HG02642 (cell line): ENCODE measurements around the gene TEAD1.
"Not testable (repeated sequence)": the region's sequence is repeated elsewhere in the genome, so short reads cannot be mapped to it uniquely, and the experiment has no call there.

Experiments used
- ATAC-seq: cut with Tn5 transposase; IDR thresholded peaks from one replicate; pipeline ENCODE4 v1.9.1; 2021; ENCODE audit warnings: mild to moderate bottlenecking; ENCODE audit not compliant: unreplicated experiment, poor library complexity

The TEAD1 gene

GRCh38 chr11:12877508-12877907 lies 203.3 kb downstream of the TEAD1 start:
- not testable (repeated sequence) for ATAC-seq

DNA sequence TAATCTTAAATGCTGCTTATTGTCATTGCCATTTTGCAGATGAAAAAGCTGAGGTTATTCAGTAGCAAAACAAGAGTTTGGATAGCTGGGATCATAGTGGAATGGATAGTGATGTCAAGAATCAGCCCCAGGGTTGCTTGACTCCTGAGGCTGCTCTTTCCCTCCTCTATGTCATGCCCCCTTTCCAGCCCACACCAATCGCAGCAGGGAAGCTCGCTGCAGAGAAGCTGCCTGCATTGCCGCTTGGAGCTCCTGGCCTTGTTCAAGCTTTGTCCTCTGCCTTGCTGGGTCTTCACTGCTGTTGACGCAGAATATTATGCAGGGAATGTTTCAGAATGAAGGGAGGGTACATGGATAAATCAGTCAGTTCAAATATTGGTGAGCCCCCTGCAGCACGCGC lies 206.1 kb downstream of the TEAD1 start:
- no peak for ATAC-seq

- ATAC-seq: no peak
Observed at GRCh38 chr11:12882670-12883069, 208.4 kb downstream of the TEAD1 start.

- ATAC-seq: no peak
Observed at GRCh38 chr11:12884751-12885318, 210.6 kb downstream of the TEAD1 start.

GRCh38 chr11:12885717-12886239 lies 211.6 kb downstream of the TEAD1 start:
- ATAC-seq: no peak

DNA sequence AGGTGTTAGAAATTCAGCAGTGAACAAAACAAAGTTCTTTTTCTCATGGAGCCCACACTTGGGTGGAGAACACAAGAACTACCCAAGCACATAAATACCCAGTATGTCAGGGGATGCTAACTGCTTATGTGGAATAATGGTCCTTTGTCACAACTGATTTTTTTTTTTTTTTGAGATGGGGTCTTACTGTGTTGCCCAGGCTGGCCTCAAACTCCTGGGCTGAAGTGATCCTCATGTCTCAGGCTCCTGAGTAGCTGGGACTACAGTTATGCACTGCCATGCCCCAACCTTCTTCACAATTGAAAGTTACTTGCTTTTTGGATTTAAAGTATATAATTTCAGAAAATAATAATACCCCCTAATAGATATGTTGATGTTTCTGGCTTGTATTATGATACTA lies 212.3 kb downstream of the TEAD1 start:
- ATAC-seq: no peak

DNA sequence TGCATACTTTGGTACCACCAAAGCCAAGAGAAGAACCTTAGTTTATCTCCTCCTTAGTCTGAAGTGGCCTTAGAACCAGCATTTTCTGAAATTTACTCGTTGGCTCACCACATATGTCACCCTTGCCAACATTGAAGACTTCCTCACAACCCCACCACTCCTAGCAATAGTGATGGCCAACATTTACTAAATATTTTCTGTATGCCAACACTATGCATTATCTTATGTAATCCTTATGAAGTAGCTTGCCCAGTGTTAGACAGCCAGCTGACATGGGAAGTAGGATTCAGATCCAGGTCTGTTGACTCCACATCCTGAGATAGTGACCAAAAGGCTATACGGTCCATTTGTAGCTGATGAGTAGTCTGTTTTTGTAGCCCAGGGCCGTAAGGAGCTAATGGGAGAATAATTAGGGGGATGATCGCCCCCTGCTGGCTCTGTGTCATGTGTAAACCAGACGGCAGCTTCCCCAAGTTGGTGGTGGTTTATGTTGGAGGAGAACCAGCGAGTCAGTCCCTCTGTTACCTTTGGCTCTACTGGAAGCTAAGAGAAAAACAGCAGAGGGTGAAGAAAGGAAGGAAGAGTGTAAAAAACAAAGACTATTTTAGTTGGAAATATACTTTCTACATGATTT lies 214.4 kb downstream of the TEAD1 start:
- ATAC-seq: peak; percentile 76

GRCh38 chr11:12889243-12889642 lies 215.0 kb downstream of the TEAD1 start:
- ATAC-seq: no peak

- no peak for ATAC-seq
Observed at GRCh38 chr11:12890476-12890875, 216.3 kb downstream of the TEAD1 start.

- no peak for ATAC-seq
Observed at GRCh38 chr11:12893787-12894672, 219.8 kb downstream of the TEAD1 start.

GRCh38 chr11:12897390-12897789 lies 223.2 kb downstream of the TEAD1 start:
- no peak for ATAC-seq

DNA sequence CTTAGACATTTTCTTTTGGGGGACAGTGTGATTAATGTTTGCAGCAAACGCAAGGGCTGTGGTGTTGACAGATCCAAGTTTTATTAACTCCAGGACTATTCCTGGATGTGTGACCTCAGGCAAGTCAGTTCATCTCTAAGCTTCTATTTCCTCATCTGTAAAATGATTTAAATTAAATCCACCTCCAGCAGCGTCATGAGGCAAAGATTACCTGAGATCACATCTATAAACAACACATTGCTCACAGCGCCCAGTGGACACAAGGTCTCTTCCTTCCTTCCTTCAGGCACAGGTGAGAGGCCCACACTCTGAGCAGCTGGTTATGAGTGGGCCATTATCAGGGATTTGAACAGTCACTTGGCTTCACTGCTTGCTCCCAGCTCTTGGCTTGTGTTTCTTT lies 223.6 kb downstream of the TEAD1 start:
- ATAC-seq: no peak

GRCh38 chr11:12900496-12900895 lies 226.3 kb downstream of the TEAD1 start:
- no peak for ATAC-seq

DNA sequence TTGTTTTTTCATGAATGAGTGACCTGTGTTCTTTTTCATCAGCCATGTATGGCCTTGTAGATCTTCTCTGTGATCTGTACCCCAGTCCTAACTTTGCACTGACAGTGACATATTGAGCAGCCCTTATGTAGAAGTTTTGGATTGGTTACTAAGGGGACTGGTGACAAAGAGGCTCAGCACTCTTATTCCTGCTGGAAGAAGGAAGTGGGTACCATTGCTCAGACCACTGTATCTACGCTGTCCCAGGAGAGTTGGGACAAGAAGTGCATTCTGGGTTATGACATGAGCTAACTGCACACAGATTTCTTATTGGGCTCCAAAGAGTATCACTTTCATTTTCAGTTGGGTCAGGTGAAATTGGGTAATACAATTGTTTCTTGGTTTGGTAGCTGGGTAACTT lies 227.1 kb downstream of the TEAD1 start:
- ATAC-seq: no peak

- no peak for ATAC-seq
Observed at GRCh38 chr11:12901874-12902481, 227.8 kb downstream of the TEAD1 start.

- no peak for ATAC-seq
Observed at GRCh38 chr11:12902791-12903486, 228.7 kb downstream of the TEAD1 start.

GRCh38 chr11:12905435-12905834 lies 231.2 kb downstream of the TEAD1 start:
- ATAC-seq: no peak

- no peak for ATAC-seq
Observed at GRCh38 chr11:12906501-12906900, 232.3 kb downstream of the TEAD1 start.

DNA sequence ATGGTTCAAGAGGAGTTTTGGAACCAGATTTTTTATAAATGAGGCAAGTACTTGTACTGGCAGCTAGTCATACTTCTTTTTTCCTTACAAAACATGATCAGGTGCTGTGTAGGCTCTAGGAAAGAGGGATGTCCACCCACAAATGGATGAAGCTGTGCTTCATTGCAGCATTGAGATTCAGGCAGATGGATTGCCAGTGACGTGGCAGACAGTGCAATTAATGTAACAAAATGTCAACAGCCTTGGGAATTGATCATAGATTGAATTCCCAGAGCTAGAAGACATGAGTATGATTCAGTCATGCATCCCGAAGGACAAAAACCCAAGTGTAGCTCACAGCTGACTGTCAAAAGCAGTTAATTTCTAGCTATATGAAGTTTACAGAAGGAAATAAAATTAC lies 235.7 kb downstream of the TEAD1 start:
- ATAC-seq: no peak

DNA sequence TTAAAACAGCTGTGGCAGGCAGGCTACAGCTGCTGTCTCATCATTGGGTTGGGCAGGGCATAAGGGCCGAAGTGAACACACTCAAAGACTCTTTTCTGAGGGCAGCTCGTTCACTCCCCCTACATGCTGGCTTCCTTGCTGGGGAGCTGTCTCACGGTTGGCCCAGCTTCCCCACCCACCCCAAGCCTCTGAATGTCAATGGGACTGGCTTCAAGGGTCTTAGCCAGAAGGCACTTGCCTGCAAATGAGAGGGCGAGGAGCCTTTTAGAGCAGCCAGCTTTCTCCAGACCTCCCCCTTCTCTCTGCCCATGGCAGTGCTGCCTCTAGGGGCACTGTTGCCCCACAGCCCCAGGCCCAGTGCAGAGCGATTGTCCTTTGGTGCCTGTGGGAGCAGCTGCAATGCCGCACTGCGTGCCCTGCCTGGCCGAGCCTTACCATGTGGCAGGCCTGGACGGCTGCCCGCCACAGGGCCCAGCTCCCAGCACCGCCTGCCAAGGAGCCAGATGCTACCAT lies 240.2 kb downstream of the TEAD1 start:
- ATAC-seq: no peak
